Prostate gland (tissue), 2 donors: ENCODE data around the gene ARHGAP25.

Experiments
- POLR2A ChIP-seq: fragments of 450-650 bp; IDR thresholded peaks from one replicate; pipeline ENCODE4 v1.6.1; 2016; ENCODE audit warnings: antibody characterized with exemption, mild to moderate bottlenecking
- TF ChIP-seq, protein P1 (sequence below), 4 experiments: fragments of 200-600 bp in 2 of 4; fragments of 450-650 bp in 2 of 4; sonication (generic) in 2 of 4; IDR thresholded peaks; 1 replicate in 3 of 4; 2 replicates in 1 of 4; pipeline ENCODE4 v1.5.1; 2016 to 2019; ENCODE audit warnings: antibody characterized with exemption in 4 of 4, mild to moderate bottlenecking in 2 of 4, moderate library complexity in 2 of 4

GRCh38 chr2:68723181-68723580 lies 11.4 kb upstream of the ARHGAP25 start:
- TF ChIP-seq, protein P1, sequence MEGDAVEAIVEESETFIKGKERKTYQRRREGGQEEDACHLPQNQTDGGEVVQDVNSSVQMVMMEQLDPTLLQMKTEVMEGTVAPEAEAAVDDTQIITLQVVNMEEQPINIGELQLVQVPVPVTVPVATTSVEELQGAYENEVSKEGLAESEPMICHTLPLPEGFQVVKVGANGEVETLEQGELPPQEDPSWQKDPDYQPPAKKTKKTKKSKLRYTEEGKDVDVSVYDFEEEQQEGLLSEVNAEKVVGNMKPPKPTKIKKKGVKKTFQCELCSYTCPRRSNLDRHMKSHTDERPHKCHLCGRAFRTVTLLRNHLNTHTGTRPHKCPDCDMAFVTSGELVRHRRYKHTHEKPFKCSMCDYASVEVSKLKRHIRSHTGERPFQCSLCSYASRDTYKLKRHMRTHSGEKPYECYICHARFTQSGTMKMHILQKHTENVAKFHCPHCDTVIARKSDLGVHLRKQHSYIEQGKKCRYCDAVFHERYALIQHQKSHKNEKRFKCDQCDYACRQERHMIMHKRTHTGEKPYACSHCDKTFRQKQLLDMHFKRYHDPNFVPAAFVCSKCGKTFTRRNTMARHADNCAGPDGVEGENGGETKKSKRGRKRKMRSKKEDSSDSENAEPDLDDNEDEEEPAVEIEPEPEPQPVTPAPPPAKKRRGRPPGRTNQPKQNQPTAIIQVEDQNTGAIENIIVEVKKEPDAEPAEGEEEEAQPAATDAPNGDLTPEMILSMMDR (IDR thresholded peaks at IDR 0.05): no peak
- TF ChIP-seq POLR2A: no peak
